HEK293 (cell line): ENCODE measurements around the gene GPHB5.

Source experiments
- CTCF ChIA-PET: fragments of 350-600 bp; formaldehyde crosslinking; extraction: SDS; loops from one replicate; lab custom pipeline; 2021; ENCODE audit warnings: antibody characterized with exemption; lab: Yijun Ruan, JAX
- POLR2A ChIA-PET: fragments of 300-600 bp; formaldehyde crosslinking; extraction: SDS; loops from one replicate; lab custom pipeline; 2020; ENCODE audit warnings: antibody characterized with exemption, inconsistent platforms; lab: Yijun Ruan, JAX
- H3K27ac ChIP-seq: fragments of 200-500 bp; sonication (Bioruptor generic); 2 replicates; pipeline ENCODE4 v1.5.1; 2014; ENCODE audit warnings: low read depth, low read length, control low read depth, inconsistent platforms; ENCODE audit errors: extremely low read depth
- H3K36me3 ChIP-seq, 2 experiments: fragments of 200-500 bp in 1 of 2; sonication (Bioruptor generic) in 1 of 2; 1 replicate in 1 of 2; 2 replicates in 1 of 2; pipeline ENCODE4 v1.5.1; 2014 to 2017; ENCODE audit warnings: inconsistent platforms in 2 of 2, low read length in 2 of 2; ENCODE audit not compliant: control insufficient read depth in 2 of 2, insufficient read depth in 1 of 2
- H3K4me1 ChIP-seq: fragments of 200-500 bp; sonication (Bioruptor generic); 2 replicates; pipeline ENCODE4 v1.5.1; 2014; ENCODE audit warnings: mild to moderate bottlenecking, low read length, inconsistent platforms; ENCODE audit not compliant: control insufficient read depth, insufficient read depth
- H3K4me3 ChIP-seq: 2 replicates; pipeline ENCODE4 v1.5.1; 2011; ENCODE audit warnings: low read depth, mild to moderate bottlenecking, control low read depth, low read length, moderate library complexity
- H3K9me3 ChIP-seq: fragments of 200-500 bp; sonication (Bioruptor generic); 2 replicates; pipeline ENCODE4 v1.5.1; 2014; ENCODE audit warnings: low read depth, low read length, inconsistent platforms; ENCODE audit not compliant: control insufficient read depth, insufficient read depth
- EGR2 ChIP-seq: fragments of 450-650 bp; formaldehyde crosslinking; IDR thresholded peaks from 2 replicates; pipeline ENCODE4 v1.5.1; 2016; ENCODE audit warnings: low read depth, missing biosample characterization, missing genetic modification characterization
- GFI1B ChIP-seq: fragments of 450-650 bp; formaldehyde crosslinking; IDR thresholded peaks from 2 replicates; pipeline ENCODE4 v1.5.1; 2016; ENCODE audit warnings: missing biosample characterization, missing genetic modification characterization
- KLF1 ChIP-seq: fragments of 450-650 bp; formaldehyde crosslinking; IDR thresholded peaks from 2 replicates; pipeline ENCODE4 v1.5.1; 2016; ENCODE audit warnings: missing biosample characterization, missing genetic modification characterization
- KLF16 ChIP-seq: fragments of 450-650 bp; formaldehyde crosslinking; IDR thresholded peaks from 2 replicates; pipeline ENCODE4 v1.5.1; 2017; ENCODE audit warnings: missing biosample characterization, missing genetic modification characterization
- KLF8 ChIP-seq: fragments of 450-650 bp; formaldehyde crosslinking; IDR thresholded peaks from 2 replicates; pipeline ENCODE4 v1.5.1; 2016; ENCODE audit warnings: missing biosample characterization, missing genetic modification characterization
- MZF1 ChIP-seq: fragments of 450-650 bp; formaldehyde crosslinking; IDR thresholded peaks from 2 replicates; pipeline ENCODE4 v1.5.1; 2017; ENCODE audit warnings: missing biosample characterization, missing genetic modification characterization, borderline replicate concordance
- REST ChIP-seq: fragments of 450-650 bp; formaldehyde crosslinking; IDR thresholded peaks from 2 replicates; pipeline ENCODE4 v1.5.1; 2016; ENCODE audit warnings: missing biosample characterization, missing genetic modification characterization
- SP2 ChIP-seq: fragments of 450-650 bp; formaldehyde crosslinking; IDR thresholded peaks from 2 replicates; pipeline ENCODE4 v1.5.1; 2016; ENCODE audit warnings: missing biosample characterization, missing genetic modification characterization
- ZNF10 ChIP-seq: fragments of 450-650 bp; formaldehyde crosslinking; IDR thresholded peaks from 2 replicates; pipeline ENCODE4 v1.5.1; 2017; ENCODE audit warnings: missing biosample characterization, missing genetic modification characterization
- ZNF133 ChIP-seq: fragments of 450-650 bp; formaldehyde crosslinking; IDR thresholded peaks from 2 replicates; pipeline ENCODE4 v1.5.1; 2016; ENCODE audit warnings: missing biosample characterization, missing genetic modification characterization
- ZNF169 ChIP-seq: fragments of 450-650 bp; formaldehyde crosslinking; IDR thresholded peaks from 2 replicates; pipeline ENCODE4 v1.5.1; 2016; ENCODE audit warnings: missing biosample characterization, missing genetic modification characterization
- ZNF221 ChIP-seq: fragments of 450-650 bp; formaldehyde crosslinking; IDR thresholded peaks from 2 replicates; pipeline ENCODE4 v1.5.1; 2017; ENCODE audit warnings: missing biosample characterization, missing genetic modification characterization, borderline replicate concordance
- ZNF223 ChIP-seq: fragments of 450-650 bp; formaldehyde crosslinking; IDR thresholded peaks from 2 replicates; pipeline ENCODE4 v1.5.1; 2016; ENCODE audit warnings: missing biosample characterization, missing genetic modification characterization
- ZNF280C ChIP-seq: fragments of 450-650 bp; formaldehyde crosslinking; IDR thresholded peaks from 2 replicates; pipeline ENCODE4 v1.5.1; 2016; ENCODE audit warnings: missing biosample characterization, missing genetic modification characterization
- ZNF280D ChIP-seq: fragments of 450-650 bp; formaldehyde crosslinking; IDR thresholded peaks from 2 replicates; pipeline ENCODE4 v1.5.1; 2016; ENCODE audit warnings: missing biosample characterization, missing genetic modification characterization
- ZNF518A ChIP-seq: fragments of 450-650 bp; formaldehyde crosslinking; conservative IDR thresholded peaks from 2 replicates; pipeline ENCODE4 v1.5.1; 2016; ENCODE audit warnings: low read depth, missing biosample characterization, missing genetic modification characterization
- ZNF560 ChIP-seq: fragments of 450-650 bp; formaldehyde crosslinking; IDR thresholded peaks from 2 replicates; pipeline ENCODE4 v1.5.1; 2017; ENCODE audit warnings: missing biosample characterization, missing genetic modification characterization, borderline replicate concordance
- ZNF610 ChIP-seq: fragments of 450-650 bp; formaldehyde crosslinking; IDR thresholded peaks from 2 replicates; pipeline ENCODE4 v1.5.1; 2016; ENCODE audit warnings: missing biosample characterization, missing genetic modification characterization, borderline replicate concordance
- ZNF701 ChIP-seq: fragments of 450-650 bp; formaldehyde crosslinking; IDR thresholded peaks from 2 replicates; pipeline ENCODE4 v1.5.1; 2016; ENCODE audit warnings: missing biosample characterization, missing genetic modification characterization
- ZNF830 ChIP-seq: fragments of 450-650 bp; IDR thresholded peaks from 2 replicates; pipeline ENCODE4 v1.5.0; 2018; ENCODE audit warnings: missing biosample characterization, missing genetic modification characterization, low read depth, mild to moderate bottlenecking, moderate library complexity

The GPHB5 gene

GRCh38 chr14:63292805-63293204 is 25.9 kb downstream of the GPHB5 start (continued):
- TF ChIP-seq KLF1 (tag by site-specific recombination), result no peak
- TF ChIP-seq EGR2 (tag by site-specific recombination), result no peak
- TF ChIP-seq GFI1B (tag by site-specific recombination), result no peak
- no peak for TF ChIP-seq REST
- no peak for TF ChIP-seq ZNF133 (tag by site-specific recombination)
- no peak for TF ChIP-seq ZNF169

GRCh38 chr14:63290741-63291430 is 27.8 kb downstream of the GPHB5 start:
- TF ChIP-seq MZF1, result no peak
- TF ChIP-seq ZNF518A (tag by site-specific recombination), result no peak
- TF ChIP-seq SP2 (tag by site-specific recombination), result no peak
- TF ChIP-seq ZNF223 (tag by site-specific recombination), result no peak
- no peak for TF ChIP-seq KLF8 (tag by site-specific recombination)
- TF ChIP-seq ZNF830 (tag by site-specific recombination), result no peak
- TF ChIP-seq ZNF610 (tag by site-specific recombination), result no peak
- no peak for TF ChIP-seq ZNF10
- TF ChIP-seq ZNF560 (tag by site-specific recombination), result no peak
- H3K27ac ChIP-seq, result no peak overlapping the region
- no peak overlapping the region for H3K4me3 ChIP-seq
- H3K4me1 ChIP-seq, result no peaks in the 10 kb centered on the region
- ChIA-PET CTCF (no interaction called here), POLR2A (no interaction called here)
- no peaks in the 10 kb centered on the region for H3K9me3 ChIP-seq
- no peaks in the 10 kb centered on the region for H3K36me3 ChIP-seq

GRCh38 chr14:63288853-63289252 is 29.9 kb downstream of the GPHB5 start:
- H3K9me3 ChIP-seq, result no peaks in the 10 kb centered on the region
- CTCF ChIA-PET, result interaction anchor here (0.6 kb wide), 1 partner anchor 17 kb away, joined by 3 read pairs; no protein-coding TSS in a partner anchor
- no peak overlapping the region for H3K27ac ChIP-seq
- POLR2A ChIA-PET, result no interaction called here
- H3K4me1 ChIP-seq, result peaks cover 5% of the 10 kb centered on the region; the same call in 1 of the 2 replicates
- no peaks in the 10 kb centered on the region for H3K36me3 ChIP-seq
- H3K4me3 ChIP-seq, result no peak overlapping the region
- TF ChIP-seq ZNF280C (no peak), ZNF701 (tag by site-specific recombination) (no peak), ZNF221 (tag by site-specific recombination) (no peak), KLF16 (tag by site-specific recombination) (no peak), ZNF280D (tag by site-specific recombination) (no peak)
